GM12864 (cell line): ENCODE results near the gene RXRA.

Source experiments
- DNase-seq: peaks from one replicate; pipeline ENCODE4 v3.0.0-alpha.2; 2011; ENCODE audit warnings: low read depth
- H3K4me3 ChIP-seq: 2 replicates; pipeline ENCODE4 v1.5.1; 2011; ENCODE audit warnings: mild to moderate bottlenecking, low read depth, low read length, control low read depth
- CTCF ChIP-seq: IDR thresholded peaks from 2 replicates; pipeline ENCODE4 v1.5.1; 2011; ENCODE audit warnings: low read depth, mild to moderate bottlenecking, moderate library complexity, low read length, control low read depth, inconsistent platforms; ENCODE audit errors: missing control alignments

Gene RXRA

GRCh38 chr9:134294153-134295071 lies 31.8 kb upstream of the RXRA start:
- no peak for DNase-seq
- TF ChIP-seq CTCF, result no peak
- no peak overlapping the region for H3K4me3 ChIP-seq

GRCh38 chr9:134295101-134295745 lies 31.0 kb upstream of the RXRA start:
- no peak for DNase-seq

GRCh38 chr9:134295746-134296250 lies 30.5 kb upstream of the RXRA start:
- no peak for TF ChIP-seq CTCF
- H3K4me3 ChIP-seq, result no peak overlapping the region
- DNase-seq, result no peak

More at GRCh38 chr9:134295101-134295745, 31.0 kb upstream of the RXRA start:
- H3K4me3 ChIP-seq, result no peak overlapping the region
- TF ChIP-seq CTCF, result no peak

- TF ChIP-seq CTCF, result no peak
- no peak for DNase-seq
- H3K4me3 ChIP-seq, result no peak overlapping the region
Observed at GRCh38 chr9:134296301-134297082, 29.8 kb upstream of the RXRA start.

GRCh38 chr9:134297083-134297410 lies 29.2 kb upstream of the RXRA start:
- no peak for DNase-seq
- no peak for TF ChIP-seq CTCF
- no peak overlapping the region for H3K4me3 ChIP-seq

GRCh38 chr9:134297576-134297975 lies 28.7 kb upstream of the RXRA start:
- DNase-seq, result no peak
- no peak for TF ChIP-seq CTCF
- H3K4me3 ChIP-seq, result no peak overlapping the region
